ENCODE results near the gene CISTR.

The CISTR gene

DNA sequence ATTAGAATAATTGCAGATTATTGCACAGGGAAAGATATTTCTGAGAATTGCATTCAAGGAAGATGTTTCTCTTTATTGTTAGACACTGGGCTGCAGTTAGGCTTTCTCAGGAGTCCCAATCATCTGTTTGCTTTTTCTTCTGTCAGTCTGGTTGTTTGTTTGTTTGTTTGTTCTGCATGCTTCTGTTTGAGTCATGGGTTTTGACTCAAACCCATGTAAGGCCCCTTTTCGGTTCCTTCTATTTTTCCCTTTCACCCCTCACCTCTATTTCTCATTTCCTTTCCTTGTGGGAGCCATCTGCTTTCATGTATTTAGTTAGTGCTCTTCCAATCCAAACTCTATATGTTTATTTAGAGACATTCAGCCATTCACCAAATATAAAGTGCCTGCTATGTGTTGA lies 25.1 kb upstream of the CISTR start:
- TF ChIP-seq, protein P1, sequence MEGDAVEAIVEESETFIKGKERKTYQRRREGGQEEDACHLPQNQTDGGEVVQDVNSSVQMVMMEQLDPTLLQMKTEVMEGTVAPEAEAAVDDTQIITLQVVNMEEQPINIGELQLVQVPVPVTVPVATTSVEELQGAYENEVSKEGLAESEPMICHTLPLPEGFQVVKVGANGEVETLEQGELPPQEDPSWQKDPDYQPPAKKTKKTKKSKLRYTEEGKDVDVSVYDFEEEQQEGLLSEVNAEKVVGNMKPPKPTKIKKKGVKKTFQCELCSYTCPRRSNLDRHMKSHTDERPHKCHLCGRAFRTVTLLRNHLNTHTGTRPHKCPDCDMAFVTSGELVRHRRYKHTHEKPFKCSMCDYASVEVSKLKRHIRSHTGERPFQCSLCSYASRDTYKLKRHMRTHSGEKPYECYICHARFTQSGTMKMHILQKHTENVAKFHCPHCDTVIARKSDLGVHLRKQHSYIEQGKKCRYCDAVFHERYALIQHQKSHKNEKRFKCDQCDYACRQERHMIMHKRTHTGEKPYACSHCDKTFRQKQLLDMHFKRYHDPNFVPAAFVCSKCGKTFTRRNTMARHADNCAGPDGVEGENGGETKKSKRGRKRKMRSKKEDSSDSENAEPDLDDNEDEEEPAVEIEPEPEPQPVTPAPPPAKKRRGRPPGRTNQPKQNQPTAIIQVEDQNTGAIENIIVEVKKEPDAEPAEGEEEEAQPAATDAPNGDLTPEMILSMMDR (IDR thresholded peaks at IDR 0.05) = no peak

GRCh38 chr12:53775478-53776145 lies 23.8 kb upstream of the CISTR start:
- TF ChIP-seq, protein P1 (IDR thresholded peaks at IDR 0.05) = no peak

- TF ChIP-seq, protein P1 (IDR thresholded peaks at IDR 0.05) = no peak
These were observed 18.5 kb upstream of the CISTR start for GRCh38 chr12:53770281-53770680.

GRCh38 chr12:53768976-53769375 lies 17.2 kb upstream of the CISTR start:
- TF ChIP-seq, protein P1 (IDR thresholded peaks at IDR 0.05) = no peak

DNA sequence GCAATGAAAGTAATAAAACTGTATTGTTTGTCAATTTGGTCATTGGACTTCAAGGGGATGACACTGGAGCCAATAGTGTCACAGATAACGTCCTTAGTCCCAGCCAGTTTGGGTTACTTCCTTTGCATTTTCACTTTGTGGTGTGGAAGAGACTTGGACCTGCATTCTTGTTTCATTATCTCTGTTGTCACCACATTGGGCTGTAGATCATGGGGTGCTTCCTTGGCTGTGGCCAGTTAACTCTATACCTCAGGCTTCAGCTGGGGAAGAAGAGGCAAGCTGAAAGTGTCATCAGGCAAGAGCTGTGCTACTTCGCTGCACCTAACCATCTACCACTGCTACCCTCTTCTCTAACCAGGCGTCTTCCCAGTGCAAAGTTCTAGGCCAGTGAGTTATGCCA lies 15.1 kb upstream of the CISTR start:
- TF ChIP-seq, protein P1 (IDR thresholded peaks at IDR 0.05) = no peak

DNA sequence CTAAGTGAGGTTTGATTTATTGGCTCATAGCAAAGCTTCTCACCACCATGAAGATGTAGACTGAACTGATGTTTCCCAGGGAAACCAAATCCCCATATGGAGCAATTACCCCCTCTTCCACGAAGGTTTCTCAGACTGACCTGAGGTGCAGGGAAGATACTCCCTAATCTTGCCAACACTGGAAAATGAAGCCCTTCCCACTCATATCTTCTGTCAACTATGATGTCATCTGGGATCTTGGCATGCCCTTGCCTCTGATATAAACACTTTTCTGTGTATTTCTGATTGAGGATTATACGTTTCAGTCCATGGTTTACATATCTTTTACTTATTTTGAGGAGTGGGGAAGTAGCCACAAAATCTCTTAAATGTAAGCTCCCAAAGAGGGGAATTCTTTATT lies 14.1 kb upstream of the CISTR start:
- TF ChIP-seq, protein P1 (IDR thresholded peaks at IDR 0.05) = no peak

GRCh38 chr12:53764615-53765014 lies 12.8 kb upstream of the CISTR start:
- TF ChIP-seq, protein P1 (IDR thresholded peaks at IDR 0.05) = no peak

DNA sequence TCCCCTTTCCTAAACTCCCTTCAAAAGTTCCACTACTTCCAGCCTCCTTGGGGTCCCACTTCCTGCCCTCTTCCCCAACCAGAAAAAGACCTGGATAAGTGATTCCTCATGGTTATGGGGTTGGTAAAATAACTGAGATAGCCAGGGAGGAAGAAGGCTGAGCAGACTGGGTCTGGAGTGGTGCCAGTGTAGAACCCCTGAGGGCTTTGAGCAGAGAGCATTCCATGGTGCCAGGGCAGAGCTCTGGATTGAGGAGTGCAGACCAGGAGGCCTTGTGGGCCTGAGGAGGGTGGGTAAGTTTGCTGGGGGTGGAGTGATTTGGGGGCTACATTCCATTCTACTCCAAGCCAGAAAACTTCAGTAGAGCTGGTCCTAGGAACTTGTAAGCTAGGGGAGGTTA lies 9.5 kb upstream of the CISTR start:
- TF ChIP-seq, protein P1 (IDR thresholded peaks at IDR 0.05) = no peak

Measured in LNCAP (cell line).